Neutrophil (primary cell): Measurements from ENCODE around the gene GNAT1.
"Not testable (repeated sequence)": the region's sequence is repeated elsewhere in the genome, so short reads cannot be mapped to it uniquely, and the experiment has no call there.

Experiments
- H3K27ac ChIP-seq: fragments of 200-600 bp; sonication (generic); 2 replicates; pipeline ENCODE4 v1.5.1; 2016; ENCODE audit warnings: mild to moderate bottlenecking, moderate library complexity
- H3K27me3 ChIP-seq: fragments of 200-600 bp; sonication (generic); 2 replicates; pipeline ENCODE4 v1.6.0; 2016; ENCODE audit warnings: mild to moderate bottlenecking
- H3K36me3 ChIP-seq: fragments of 200-600 bp; sonication (generic); 2 replicates; pipeline ENCODE4 v1.5.1; 2017
- H3K4me1 ChIP-seq, 2 experiments: fragments of 200-600 bp in 1 of 2; sonication (generic) in 1 of 2; 1 replicate in 1 of 2; 2 replicates in 1 of 2; pipeline versions ENCODE4 v1.5.1 to v1.6.1; 2013 to 2016; ENCODE audit warnings: low read depth in 1 of 2, low read length in 1 of 2, mild to moderate bottlenecking in 1 of 2, moderate library complexity in 1 of 2; ENCODE audit not compliant: control insufficient read depth in 1 of 2, insufficient read depth in 1 of 2
- H3K4me3 ChIP-seq, 2 experiments: fragments of 200-600 bp in 1 of 2; sonication (generic) in 1 of 2; 1 replicate in 1 of 2; 2 replicates in 1 of 2; pipeline ENCODE4 v1.5.1; 2013 to 2016; ENCODE audit warnings: low read depth in 1 of 2, low read length in 1 of 2, mild to moderate bottlenecking in 1 of 2, moderate library complexity in 1 of 2
- H3K9me3 ChIP-seq: fragments of 200-600 bp; sonication (generic); 2 replicates; pipeline ENCODE4 v1.5.1; 2016
- CTCF ChIP-seq: fragments of 200-600 bp; sonication (generic); IDR thresholded peaks from 2 replicates; pipeline ENCODE4 v1.5.1; 2016; ENCODE audit warnings: antibody characterized with exemption

The GNAT1 gene

DNA sequence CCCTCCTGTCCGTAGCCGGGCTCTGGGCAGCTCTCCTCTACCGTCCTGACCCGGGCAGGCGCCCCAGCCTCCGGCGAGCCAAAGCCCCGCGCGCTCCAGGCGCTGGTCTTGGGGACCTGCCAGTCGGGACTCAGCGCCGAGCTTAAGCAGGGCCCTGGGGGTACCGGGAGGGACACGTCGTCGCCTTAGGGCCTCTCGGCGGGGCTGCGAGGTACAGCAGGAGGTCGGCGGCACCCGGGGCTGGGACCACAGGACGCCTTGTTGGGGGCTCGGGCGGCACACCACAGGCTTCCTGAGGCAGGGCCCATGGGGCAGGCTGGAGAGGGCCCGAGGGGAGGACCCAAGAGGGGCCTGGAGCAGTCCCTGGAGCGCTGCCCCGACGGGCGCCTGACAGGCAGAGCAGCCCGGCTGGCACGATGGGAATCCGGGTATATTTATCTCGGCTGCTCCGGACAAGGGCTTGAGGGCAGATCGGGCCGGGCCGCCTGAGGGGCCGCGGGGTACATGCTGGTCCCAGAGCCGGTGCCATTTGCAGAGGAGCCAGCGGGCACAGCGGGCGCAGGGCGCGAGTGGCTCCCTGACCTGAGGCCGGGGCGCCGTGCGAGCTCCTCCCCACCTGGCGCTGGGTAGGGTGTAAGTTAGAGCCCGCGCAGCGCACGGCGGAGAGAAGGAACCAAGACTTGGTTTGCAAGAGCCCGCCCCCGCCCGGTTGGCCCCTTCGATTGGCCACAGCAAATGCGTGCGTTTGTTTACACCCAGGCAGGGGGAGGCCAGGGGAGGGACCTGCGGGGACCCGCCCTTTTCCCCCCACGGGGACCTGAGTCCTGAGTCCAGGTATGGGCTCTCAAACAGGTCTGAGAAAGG lies 14.2 kb downstream of the GNAT1 start:
- no peak overlapping the region for H3K4me3 ChIP-seq
- H3K27ac ChIP-seq = no peak overlapping the region
- peaks cover 78% of the 10 kb centered on the region for H3K27me3 ChIP-seq
- H3K9me3 ChIP-seq = no peaks in the 10 kb centered on the region
- TF ChIP-seq CTCF = no peak
- H3K36me3 ChIP-seq = no peaks in the 10 kb centered on the region
- peaks cover 0 to 12% of the 10 kb centered on the region in 2 experiments for H3K4me1 ChIP-seq

GRCh38 chr3:50207359-50208042 lies 16.1 kb downstream of the GNAT1 start:
- no peak overlapping the region for H3K4me3 ChIP-seq
- peaks cover 59% of the 10 kb centered on the region for H3K27me3 ChIP-seq
- peaks cover 0 to 12% of the 10 kb centered on the region in 2 experiments for H3K4me1 ChIP-seq
- no peak overlapping the region for H3K27ac ChIP-seq
- no peaks in the 10 kb centered on the region for H3K9me3 ChIP-seq
- H3K36me3 ChIP-seq = no peaks in the 10 kb centered on the region
- TF ChIP-seq CTCF = no peak

DNA sequence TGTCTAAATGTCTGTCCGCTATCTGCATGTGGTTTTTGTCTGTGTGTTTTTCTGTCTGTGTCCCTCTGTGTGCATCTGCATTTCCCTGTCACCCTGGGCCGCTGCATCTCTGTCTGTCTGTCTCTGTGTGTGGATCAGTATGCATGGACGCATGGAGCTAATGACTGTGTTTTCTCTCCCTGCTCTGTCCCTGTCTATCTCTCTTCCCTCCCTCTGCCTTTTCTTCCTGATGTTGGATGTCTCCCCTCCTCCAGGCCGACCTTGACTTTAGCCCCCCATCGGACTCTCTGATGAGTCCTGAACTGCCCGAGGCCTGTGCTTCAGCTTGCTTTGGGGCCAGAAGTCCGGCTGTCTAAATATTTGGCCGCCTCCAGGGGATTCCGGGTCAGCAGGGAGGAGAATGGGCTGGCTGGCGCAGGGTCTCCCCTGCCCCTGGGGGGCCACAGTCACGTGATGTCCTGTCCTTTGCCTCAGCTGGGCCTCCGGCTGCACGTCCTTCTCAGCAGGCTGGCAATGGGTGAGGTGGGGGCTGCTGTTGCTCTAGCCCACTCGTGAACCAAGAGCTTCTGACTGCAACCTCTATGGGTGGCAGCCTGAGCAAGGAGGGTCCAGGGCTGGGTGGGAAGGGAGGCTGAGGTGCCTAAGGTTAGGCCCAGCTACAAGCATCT lies 17.4 kb downstream of the GNAT1 start:
- H3K9me3 ChIP-seq = no peaks in the 10 kb centered on the region
- no peaks in the 10 kb centered on the region for H3K36me3 ChIP-seq
- no peak overlapping the region for H3K27ac ChIP-seq
- no peak for TF ChIP-seq CTCF
- peaks cover 46% of the 10 kb centered on the region for H3K27me3 ChIP-seq
- no peak overlapping the region for H3K4me3 ChIP-seq
- peaks cover 0 to 12% of the 10 kb centered on the region in 2 experiments for H3K4me1 ChIP-seq

DNA sequence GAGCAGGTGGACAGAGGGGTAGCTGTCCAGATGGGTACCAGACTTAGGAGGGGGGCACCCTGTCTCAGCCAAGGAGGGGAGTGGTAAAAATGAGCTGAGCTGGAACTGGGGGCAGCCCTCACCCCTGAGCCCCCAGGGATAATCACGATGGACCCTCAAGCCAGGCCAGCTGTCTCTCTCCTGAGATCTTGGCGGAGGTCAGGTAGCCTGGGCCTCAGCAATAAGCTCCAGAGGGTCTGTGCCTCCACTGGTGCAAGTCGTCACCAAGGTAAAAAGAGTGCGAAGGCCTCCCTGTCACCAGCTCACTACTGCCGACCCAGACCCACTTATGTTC lies 18.7 kb downstream of the GNAT1 start:
- Histone ChIP-seq H3K27ac (no peak overlapping the region), H3K9me3 (no peaks in the 10 kb centered on the region), H3K27me3 (peaks cover 33% of the 10 kb centered on the region), H3K36me3 (no peaks in the 10 kb centered on the region), H3K4me3 (no peak overlapping the region), H3K4me1 (peaks cover 0 to 8% of the 10 kb centered on the region in 2 experiments)
- TF ChIP-seq CTCF = no peak

DNA sequence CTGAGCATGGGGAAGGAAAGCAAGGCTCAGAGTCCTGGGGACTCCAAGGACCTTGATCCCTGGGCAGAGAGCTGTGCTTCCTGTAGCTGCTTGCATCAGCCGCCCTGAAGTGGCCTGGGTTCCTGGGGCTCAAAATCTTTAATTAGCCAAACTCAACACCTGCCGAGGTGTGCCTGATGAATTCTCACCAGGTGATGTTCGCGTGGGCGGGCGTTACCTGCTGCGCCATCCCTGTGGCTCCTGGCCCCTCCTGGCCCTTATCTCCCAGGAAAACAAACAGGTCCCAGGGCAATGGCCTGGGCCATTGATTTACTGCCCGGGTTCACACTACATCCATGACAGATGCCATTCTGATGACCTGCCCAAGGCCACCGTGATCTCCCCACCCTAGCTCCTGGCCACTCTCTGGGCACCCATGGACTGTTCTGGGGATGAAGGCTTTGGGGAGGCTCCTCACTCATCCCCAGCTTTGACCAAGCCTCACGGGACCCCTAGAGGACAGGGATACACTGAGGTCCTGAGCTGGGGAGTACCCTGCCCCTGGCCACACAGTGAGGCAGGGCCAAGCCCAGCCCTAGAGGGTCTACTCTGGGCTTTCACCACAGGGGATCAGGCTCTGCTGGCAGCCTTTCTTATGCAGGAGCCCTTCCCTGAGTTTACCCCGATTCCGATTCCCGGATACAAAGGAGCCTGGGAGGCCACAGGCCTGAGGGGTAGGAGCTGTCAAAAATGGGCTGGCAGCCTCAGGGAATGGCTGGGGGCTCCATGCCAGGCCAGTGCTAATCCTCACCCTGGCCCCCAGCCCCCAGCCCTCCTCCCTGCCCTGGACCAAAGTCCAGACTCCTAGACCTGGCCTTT lies 19.3 kb downstream of the GNAT1 start:
- TF ChIP-seq CTCF = no peak
- no peaks in the 10 kb centered on the region for H3K9me3 ChIP-seq
- no peak overlapping the region for H3K4me3 ChIP-seq
- H3K4me1 ChIP-seq = peaks cover 0 to 2% of the 10 kb centered on the region in 2 experiments
- H3K27me3 ChIP-seq = peaks cover 27% of the 10 kb centered on the region
- H3K27ac ChIP-seq = no peak overlapping the region
- no peaks in the 10 kb centered on the region for H3K36me3 ChIP-seq

GRCh38 chr3:50211368-50211717 lies 19.9 kb downstream of the GNAT1 start:
- H3K9me3 ChIP-seq, H3K36me3 ChIP-seq, H3K27ac ChIP-seq, H3K4me3 ChIP-seq, H3K4me1 ChIP-seq: not testable (repeated sequence)
- H3K27me3 ChIP-seq = peaks cover 21% of the 10 kb centered on the region
